KOPT-K1 (cell line): Measurements from ENCODE around the gene SNRNP25.
"Not testable (repeated sequence)": the region's sequence is repeated elsewhere in the genome, so short reads cannot be mapped to it uniquely, and the experiment has no call there.

Experiments
- H3K27ac ChIP-seq: fragments of 200-600 bp; sonication (generic); 2 replicates; pipeline ENCODE4 v1.5.1; 2016; ENCODE audit warnings: antibody characterized with exemption, mild to moderate bottlenecking, low read depth, low read length; ENCODE audit not compliant: poor library complexity, severe bottlenecking
- H3K36me3 ChIP-seq: fragments of 200-600 bp; sonication (generic); 2 replicates; pipeline ENCODE4 v1.5.1; 2017; ENCODE audit warnings: antibody characterized with exemption, mild to moderate bottlenecking, low read length, moderate library complexity; ENCODE audit not compliant: insufficient read depth
- H3K9me3 ChIP-seq: fragments of 200-600 bp; sonication (generic); 2 replicates; pipeline ENCODE4 v1.5.1; 2017; ENCODE audit warnings: antibody characterized with exemption, low read length, mild to moderate bottlenecking; ENCODE audit not compliant: insufficient read depth, poor library complexity, severe bottlenecking

SNRNP25 gene

GRCh38 chr16:53346-54236 is at the start of gene SNRNP25, which contains the start of gene POLR3K:
Gene SNRNP25, plus strand, starts transcription at chr16:53828. Its CDS starts 189 bp downstream, at chr16:54017.
Gene POLR3K, minus strand, starts transcription at chr16:53608. Its CDS starts 22 bp downstream, at chr16:53586.
- Histone ChIP-seq H3K27ac (peak within 1 kb of the TSS; percentile 78), H3K36me3 (peaks cover 66% of the 10 kb centered on the region), H3K9me3 (no peaks in the 10 kb centered on the region)

- H3K27ac ChIP-seq, result no peak overlapping the region
Observed at GRCh38 chr16:9903-10665, 43.5 kb upstream of the SNRNP25 start.

GRCh38 chr16:10772-11171 is 42.9 kb upstream of the SNRNP25 start:
- not testable (repeated sequence) for H3K36me3 ChIP-seq, H3K9me3 ChIP-seq, H3K27ac ChIP-seq

More at GRCh38 chr16:9903-10665, 43.5 kb upstream of the SNRNP25 start:
- Histone ChIP-seq H3K36me3 (no peaks in the 10 kb centered on the region), H3K9me3 (no peaks in the 10 kb centered on the region)

GRCh38 chr16:17062-17765 is 36.4 kb upstream of the SNRNP25 start:
- not testable (repeated sequence) for H3K9me3 ChIP-seq, H3K36me3 ChIP-seq, H3K27ac ChIP-seq

- H3K36me3 ChIP-seq, H3K27ac ChIP-seq, H3K9me3 ChIP-seq: not testable (repeated sequence)
Observed at GRCh38 chr16:20886-21285, 32.7 kb upstream of the SNRNP25 start.

GRCh38 chr16:24151-24550 is 29.5 kb upstream of the SNRNP25 start:
- not testable (repeated sequence) for H3K27ac ChIP-seq

GRCh38 chr16:25926-26348 is 27.7 kb upstream of the SNRNP25 start:
- H3K9me3 ChIP-seq, H3K27ac ChIP-seq, H3K36me3 ChIP-seq: not testable (repeated sequence)

More at GRCh38 chr16:24151-24550, 29.5 kb upstream of the SNRNP25 start:
- not testable (repeated sequence) for H3K36me3 ChIP-seq, H3K9me3 ChIP-seq

- H3K27ac ChIP-seq, H3K9me3 ChIP-seq: not testable (repeated sequence)
- H3K36me3 ChIP-seq, result peaks cover 16% of the 10 kb centered on the region; the same call in 1 of the 2 replicates
Observed at GRCh38 chr16:30627-31026, 23.0 kb upstream of the SNRNP25 start.

GRCh38 chr16:33154-33876 is 20.3 kb upstream of the SNRNP25 start:
- H3K36me3 ChIP-seq, result peaks cover 27% of the 10 kb centered on the region; the same call in 1 of the 2 replicates
- not testable (repeated sequence) for H3K9me3 ChIP-seq, H3K27ac ChIP-seq

GRCh38 chr16:33877-34647 is 19.6 kb upstream of the SNRNP25 start:
- no peaks in the 10 kb centered on the region for H3K9me3 ChIP-seq
- H3K27ac ChIP-seq, result no peak overlapping the region

GRCh38 chr16:34648-34987 is 19.0 kb upstream of the SNRNP25 start:
- Histone ChIP-seq H3K27ac (no peak overlapping the region), H3K36me3 (peaks cover 27% of the 10 kb centered on the region; the same call in 1 of the 2 replicates), H3K9me3 (no peaks in the 10 kb centered on the region)

More at GRCh38 chr16:33877-34647, 19.6 kb upstream of the SNRNP25 start:
- H3K36me3 ChIP-seq, result peaks cover 27% of the 10 kb centered on the region; the same call in 1 of the 2 replicates

GRCh38 chr16:35011-35677 is 18.5 kb upstream of the SNRNP25 start:
- no peaks in the 10 kb centered on the region for H3K9me3 ChIP-seq
- peaks cover 27% of the 10 kb centered on the region; the same call in 1 of the 2 replicates for H3K36me3 ChIP-seq
- no peak overlapping the region for H3K27ac ChIP-seq

GRCh38 chr16:35678-36305 is 17.8 kb upstream of the SNRNP25 start:
- Histone ChIP-seq H3K27ac (no peak overlapping the region), H3K9me3 (no peaks in the 10 kb centered on the region), H3K36me3 (peaks cover 27% of the 10 kb centered on the region; the same call in 1 of the 2 replicates)
